Renal cortical epithelial cell (primary cell): ENCODE data around the gene MYRIP. TPM values are rescaled to one million over a fixed set of nuclear protein-coding genes. Genes with fewer than 3 reads are reported as not detected.

ENCODE experiments used
- DNase-seq: peaks from one replicate; pipeline ENCODE4 v3.0.0-alpha.2; 2011; ENCODE audit warnings: low read depth
- total RNA-seq: library from RNA; depleted of rRNA; stranded (reverse); fragments of >200 nt; gene quantifications from 2 replicates; pipeline ENCODE4 v1.2.3, GENCODE V29; 2014

MYRIP gene
- total RNA-seq, 1 donor from 2014 or later = 0.35 TPM

DNA sequence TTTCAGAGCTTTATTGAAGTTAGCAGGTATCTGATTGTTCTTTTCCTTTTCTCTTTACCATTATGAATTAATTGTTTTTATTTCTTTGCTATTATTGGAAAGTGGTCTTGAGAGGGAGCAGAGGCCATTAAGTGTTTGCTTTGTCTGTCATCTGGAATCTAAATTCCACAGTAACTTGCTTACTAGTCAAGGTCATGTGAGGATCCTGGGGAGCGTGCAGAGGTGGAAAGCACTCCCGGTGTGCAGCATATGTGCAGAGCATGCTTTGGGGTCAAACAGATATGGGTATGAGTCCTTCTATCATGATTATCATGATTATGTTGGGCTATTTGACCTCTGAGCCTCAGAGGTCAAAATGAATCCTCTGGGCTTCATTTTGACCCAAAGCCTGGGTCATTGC is 96.4 kb downstream of the MYRIP start:
- DNase-seq = no peak

DNA sequence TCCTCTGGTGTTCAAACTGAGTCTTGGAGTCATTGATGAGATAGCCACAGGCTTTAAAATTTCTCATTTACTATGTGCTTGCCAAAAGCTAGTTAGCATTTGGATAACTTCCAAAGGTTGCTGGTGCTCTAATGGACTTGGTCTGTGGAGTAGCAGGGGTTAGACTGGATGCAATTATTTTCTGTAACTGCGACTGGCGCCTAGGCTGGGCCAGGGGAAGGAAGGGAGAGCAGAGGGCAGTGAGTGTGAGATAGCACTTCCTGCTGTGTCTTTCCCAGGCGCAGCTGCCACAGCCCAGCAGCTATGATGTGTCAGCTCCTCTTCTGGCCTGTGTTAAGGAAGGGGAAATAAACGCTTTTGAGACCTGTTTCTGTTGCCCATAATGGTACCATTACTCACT is 98.6 kb downstream of the MYRIP start:
- DNase-seq = peak; percentile 64

DNA sequence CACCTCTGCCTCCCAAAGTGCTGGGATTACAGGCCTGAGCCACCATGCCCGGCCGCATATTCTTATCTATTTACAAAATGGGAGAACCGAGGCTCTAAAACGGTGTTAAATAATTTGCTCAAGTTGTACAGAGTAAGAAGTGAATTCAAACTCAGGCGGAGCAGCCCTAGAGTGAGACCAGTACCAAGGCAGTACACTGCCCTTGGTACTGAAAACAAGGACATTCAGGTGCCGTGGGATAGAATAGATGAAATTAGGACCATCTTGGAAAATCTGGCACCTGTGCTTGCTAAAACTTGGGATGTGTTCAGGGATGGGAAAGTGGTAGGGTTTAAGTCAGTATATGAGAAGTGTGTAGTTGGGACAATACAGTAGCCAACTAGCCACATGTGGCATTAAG is 100.7 kb downstream of the MYRIP start:
- no peak for DNase-seq

DNA sequence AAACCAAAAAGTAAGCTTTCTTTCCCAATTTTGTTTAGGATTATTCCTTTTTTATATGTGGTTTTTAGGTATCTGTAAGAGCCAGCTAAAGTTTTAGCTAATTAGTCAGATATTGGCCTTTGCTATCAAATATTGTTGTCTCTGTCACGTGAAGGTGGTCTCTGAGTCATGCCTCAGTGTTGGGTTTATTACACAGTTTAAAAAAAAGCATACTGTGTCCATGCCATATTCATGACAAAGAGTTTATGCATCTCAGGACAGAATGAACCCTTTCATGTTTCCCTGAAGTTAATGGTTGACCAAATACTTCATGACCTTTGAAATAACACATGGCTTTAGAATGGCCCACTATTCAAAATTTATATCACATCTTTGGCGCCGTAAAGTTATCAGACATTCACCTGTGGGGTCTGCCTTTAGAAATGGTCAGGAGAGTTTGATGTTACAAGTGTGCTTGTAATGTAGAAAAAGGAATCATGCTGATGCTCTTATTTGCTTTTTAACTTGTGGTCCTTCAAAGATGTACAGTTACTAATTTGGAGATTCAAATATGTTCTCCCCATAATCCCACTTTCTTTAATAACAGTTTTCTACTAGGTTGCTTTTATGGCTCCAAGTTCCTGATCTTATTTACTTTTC is 101.5 kb downstream of the MYRIP start:
- peak; percentile 86 for DNase-seq

DNA sequence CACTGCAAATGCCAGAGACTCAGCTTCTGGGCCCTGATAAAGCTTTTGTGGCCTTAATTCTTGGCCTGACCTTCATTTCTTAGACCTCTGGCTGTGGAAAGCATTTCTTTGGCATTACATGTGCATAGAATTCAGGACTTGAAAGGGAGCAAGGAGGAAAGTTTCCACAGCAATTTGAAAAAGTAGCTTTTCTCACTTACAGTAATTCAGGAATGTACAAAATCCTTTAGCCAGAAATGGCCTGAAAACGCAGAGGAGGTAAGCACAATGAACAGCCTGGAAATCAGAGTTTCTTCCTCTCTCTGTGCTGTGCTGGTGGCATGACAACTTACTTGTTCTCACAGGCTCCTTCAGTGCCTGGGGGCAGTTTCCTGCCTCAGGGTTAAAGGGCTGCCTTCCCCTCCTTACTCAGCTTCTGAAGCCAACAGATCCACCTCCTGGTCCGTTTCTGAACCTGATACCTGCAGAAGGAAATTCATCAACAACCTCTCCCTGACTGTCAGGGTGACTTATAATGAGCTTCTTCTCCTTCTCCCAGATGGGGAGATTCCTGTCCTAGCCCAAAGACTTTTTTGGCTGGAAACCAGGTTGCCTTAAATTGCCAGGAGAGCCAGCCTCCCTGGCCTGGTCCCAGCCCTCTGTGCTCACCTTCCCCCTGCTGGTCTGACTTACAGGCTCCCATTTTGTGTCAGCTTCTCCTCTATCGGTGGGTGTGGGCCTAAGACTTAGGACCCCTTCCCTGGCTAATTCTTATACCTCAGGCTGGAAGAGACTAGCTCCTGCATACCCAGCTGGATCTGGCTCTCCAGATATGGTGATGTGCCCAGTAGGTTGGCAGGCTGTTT is 102.3 kb downstream of the MYRIP start:
- DNase-seq = peak; percentile 70

DNA sequence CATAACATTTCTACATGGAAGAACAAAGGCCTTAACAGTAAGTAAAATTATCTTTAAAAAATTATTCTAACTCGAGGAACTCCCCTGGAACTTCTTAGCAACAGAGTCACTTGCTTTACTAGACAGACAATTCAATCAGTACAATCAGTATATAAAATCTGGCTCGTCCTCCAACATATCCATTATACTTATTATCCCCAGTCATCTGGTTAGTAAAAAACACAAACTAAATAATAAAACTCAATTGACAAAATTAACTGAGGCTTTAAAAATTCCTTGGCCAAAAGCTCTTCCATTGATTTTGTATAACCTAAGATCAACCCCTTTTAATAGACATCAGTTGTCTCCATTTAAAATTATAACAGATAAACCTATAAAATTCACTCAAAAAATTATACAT is 105.6 kb downstream of the MYRIP start:
- no peak for DNase-seq

DNA sequence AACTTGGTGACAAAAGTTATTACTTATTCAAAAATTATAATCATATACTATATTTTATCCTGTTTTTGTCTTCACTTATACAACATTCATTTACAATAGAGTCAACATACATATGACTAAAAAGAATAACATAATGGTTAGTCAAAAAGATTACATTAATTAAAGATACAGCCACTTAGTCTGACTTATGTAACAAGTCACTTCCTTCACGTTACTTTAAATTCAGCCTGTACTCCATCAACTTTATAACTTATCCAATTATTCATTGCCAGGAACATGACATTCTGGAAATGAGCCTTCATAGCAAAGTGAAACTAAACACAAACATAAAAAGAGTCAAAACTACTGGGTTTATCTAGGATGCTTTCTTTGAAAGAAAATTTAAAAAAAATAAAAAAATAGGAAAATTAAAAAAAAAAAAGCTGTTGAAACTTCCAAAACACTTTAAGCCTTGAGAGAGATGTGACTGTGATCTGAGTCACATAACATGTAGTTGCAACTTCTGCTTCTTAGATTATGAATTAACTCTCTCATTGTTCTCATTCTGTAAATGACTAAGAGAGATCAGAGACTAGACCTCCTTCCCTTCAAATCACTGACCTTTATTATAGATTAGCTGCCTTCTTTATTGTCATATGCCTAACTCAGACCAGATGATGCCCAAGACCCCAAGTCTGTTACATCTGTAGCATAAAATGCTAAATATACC is 107.8 kb downstream of the MYRIP start:
- peak; percentile 92 for DNase-seq

DNA sequence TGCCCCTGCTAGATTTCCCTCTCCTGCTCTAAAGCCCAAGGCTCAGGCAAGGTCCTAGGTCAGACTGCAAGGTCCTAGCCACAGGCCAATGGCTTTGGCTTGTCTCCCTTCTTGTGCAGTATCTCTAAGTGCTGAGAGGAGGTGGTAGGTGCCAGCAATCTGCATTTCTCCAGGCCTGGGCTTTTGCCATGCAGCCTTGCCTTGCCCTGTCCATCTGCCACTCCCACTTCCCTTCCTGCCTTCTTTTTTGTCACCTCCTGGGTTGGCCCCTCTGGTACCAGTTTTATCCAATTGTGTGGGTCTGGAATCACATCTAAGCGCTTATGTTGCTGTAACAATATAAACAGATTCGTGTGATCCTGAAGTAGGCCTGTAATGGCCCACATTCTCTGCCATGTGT is 109.9 kb downstream of the MYRIP start:
- no peak for DNase-seq

DNA sequence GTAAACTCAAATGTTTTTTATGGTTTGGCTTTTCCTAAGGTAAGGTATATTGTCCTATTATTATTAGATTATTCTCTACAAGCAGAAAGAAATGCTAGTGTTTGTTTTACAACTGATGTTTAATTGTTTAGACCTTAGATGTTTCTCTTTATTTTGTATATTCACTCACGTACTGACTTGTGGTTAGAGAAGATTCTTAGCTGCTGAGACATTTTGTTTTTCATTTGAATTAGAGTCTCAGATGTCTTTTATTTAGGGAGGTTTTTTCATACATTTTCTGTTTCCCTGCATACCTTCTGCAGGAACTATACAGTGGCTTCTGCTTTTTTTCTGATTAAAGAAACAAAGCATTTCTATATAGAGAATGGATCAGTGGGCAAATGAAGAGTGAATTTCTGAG is 110.9 kb downstream of the MYRIP start:
- DNase-seq = peak; percentile 25

DNA sequence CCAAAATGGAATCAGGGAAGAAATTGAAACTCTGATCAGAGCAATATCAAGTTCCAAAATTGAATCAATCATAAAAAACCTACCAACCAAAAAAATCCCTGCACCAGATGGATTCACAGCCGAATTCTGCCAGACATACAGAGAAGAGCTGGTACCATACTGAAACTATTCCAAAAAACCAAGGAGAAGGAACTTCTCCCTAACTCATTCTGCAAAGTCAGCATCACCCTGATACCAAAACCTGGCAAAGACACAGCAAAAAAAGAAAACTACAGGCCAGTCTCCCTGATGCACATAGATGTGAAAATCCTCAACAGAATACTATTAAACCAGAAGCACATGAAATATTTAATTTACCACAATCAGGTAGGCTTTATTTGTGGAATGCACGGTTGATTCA is 118.1 kb downstream of the MYRIP start:
- DNase-seq = no peak

DNA sequence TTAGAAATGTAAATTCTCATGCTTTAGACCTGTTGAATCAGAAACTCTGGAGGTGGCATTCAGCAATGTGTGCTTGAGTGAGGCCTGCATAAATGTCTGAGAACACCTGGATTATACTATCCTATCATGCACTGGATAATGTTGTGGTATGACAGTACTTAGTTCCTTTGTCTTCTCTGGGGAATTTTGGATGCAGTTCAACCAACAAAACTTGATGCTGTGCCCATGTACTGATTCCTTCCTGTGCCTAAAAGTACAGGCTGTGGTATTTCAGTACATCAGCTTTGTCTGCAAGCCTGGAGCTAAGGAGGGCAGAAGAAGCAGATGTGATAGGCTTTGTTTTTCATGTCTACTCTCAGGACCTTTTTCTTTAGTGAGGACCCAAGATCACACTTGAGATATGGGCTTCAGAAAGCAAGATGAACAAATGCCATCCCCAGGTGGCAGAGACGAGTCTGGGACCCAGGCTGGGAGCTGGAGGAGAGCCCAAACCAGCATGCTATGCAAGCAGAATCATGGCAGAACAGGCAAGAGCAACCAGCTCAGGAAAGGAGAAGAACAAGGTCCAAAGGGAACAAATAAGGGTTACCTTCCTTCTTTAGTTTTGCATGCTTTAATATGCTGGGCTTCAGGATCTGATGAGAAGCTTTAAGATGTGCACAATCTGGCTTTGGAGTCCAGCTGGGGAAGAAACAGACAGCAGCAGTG is 124.7 kb downstream of the MYRIP start:
- no peak for DNase-seq

DNA sequence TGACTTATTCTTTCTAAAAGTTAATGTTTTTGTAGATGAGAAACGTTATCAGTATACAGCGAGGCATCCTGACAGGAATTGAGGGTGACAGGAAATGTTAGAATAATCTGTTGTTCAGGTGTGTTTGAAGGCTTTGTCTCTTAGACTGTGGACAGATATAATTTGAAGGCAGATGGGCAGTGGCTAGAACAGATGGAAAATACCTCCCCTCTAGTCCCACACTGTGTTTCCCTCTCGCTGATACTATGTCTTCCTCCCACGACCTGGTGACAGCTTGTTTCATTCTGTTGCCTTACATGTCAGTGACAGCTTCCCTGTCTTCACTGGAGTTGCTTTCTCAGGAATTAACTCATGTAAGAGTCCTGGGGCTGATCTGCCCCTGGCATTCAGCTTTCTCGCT is 125.3 kb downstream of the MYRIP start:
- no peak for DNase-seq

DNA sequence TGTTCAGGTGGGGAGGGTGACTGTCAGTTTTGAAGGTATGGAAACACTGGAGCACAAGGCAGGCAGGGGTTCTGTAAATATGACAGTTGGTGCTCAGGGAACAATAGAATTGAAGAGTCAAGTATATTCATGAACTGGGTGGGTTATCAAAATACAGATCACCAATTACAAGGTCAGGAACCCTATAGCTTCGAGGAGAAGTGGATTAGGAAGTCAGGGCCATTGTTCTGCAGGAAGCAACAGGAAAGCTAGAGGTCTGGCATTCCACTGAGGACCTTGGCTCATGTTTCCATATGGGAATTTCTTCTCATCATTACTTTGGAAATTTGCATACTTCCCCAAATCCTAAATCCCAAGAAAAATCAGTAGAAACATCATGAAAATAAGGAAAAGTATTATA is 125.9 kb downstream of the MYRIP start:
- no peak for DNase-seq

DNA sequence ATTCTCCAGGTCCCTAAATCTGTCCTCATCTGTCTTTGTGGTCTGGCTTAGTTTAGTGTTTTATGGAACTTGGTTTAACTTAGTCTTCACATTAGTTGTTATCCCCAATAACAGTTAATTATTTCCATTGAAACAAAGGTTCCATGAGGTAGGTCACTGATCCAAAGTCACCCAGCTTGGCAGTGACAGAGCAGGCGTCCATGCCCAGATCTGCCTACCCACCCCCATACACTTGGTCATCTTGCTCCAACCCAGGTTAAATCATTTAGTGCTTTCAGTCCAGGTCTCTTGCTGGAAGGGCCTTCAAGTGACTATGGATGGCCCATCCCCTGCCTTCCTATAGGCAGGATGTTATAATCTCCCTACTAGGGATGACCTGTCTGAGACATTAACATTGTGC is 127.4 kb downstream of the MYRIP start:
- DNase-seq = no peak

DNA sequence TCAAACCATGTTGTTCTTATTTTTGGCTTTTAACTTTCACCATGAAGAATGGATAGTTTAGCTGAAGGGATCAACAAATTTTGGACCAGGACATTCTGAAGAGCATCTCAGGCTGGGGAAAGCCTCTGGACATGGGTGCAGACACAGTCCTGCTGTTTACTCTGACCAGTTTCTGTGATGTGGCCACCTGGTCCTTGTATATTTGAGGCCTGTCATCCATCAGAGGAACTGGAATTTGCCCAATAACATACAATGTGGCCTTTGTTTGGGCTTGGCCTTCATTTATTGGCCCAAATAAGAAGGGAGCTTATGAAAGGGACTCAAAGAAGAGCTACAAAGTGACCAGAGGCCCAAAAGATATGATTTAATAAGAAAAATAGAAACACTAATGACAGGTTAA is 127.9 kb downstream of the MYRIP start:
- DNase-seq = no peak

DNA sequence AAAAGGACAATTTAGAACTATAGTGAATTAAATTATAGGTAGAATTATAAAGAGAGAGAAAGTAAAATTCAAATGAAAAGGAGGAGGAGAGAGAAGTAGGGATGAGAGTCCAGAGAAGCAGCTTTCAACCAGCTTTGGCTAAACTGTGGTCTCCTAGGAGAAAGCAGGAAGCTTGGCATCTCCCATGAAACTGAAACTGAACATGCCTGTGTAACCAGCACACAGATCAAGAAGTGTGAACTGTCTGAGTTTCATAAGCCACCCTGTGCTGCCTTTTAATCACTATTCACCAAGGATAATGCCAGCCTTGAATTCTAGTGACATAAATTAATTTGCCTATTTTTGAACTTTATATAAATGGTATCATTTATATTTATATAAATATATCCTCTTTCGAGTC is 128.5 kb downstream of the MYRIP start:
- peak; percentile 11 for DNase-seq

DNA sequence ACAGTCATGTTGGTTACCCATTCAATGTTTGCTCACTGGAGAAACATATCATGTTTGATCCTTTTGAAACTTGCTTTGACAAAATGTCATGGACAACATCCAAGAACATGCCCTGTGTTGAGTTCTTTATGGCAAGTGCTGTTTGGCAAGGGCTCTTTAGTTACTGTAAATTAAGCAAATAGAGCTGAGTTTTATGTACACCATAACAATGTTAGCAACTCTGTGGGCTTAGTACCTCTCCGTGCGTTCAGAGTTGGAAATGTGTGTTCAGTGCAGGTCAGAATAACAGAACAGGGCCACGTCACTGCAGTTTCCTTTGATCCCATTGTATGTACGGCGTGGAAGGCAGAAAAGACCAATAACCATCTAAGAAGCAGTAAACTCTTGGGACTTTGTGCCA is 132.5 kb downstream of the MYRIP start:
- DNase-seq = no peak

DNA sequence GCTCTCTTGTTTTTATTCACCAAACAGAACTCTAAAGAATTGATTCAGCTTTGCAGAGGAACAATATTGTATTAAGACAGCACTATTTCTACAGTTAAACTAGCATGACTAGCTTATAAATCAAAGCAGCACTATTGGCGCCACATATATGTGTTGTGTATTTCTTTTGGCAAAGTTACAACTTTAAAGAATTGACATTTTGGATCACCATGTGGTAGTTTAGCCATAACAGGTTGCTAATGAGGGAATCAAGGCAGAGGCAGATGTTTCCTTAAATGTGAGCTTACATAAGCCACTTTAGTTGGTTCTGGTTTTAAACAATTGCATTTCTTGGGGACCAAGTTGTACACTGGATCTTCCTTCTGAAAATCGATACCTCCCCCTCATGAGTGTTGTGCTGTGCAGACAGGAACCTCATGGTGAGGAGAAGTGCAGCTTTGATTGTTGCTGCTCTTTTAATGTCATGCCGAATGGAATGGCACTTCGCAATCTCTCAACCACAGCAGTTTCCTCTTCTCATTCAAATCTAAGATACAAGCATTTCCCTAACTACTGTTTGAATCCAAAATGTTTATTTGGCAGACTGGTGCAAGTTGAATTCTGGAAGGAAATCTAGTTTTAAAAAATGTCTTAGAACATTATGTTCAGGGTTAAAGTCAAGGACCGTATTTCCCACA is 151.2 kb downstream of the MYRIP start:
- peak; percentile 8 for DNase-seq

DNA sequence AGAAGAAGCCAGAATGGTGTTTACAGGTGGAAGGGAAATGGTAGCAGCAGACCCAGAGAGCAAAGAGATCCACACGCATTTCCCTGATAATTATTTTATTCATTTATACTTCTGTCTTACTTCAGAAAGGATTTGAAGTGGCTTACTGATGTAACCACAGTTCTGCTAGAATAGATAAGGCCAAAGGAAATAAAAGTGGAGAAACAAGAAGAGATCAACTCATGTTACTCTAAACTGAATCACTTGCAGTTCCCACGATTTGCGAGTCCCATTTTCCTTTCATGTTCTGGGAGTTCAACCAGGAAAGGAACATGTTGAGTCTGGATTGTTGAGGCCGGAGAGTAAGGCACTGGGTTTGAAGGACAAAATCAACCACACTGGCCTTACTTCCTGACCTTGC is 151.8 kb downstream of the MYRIP start:
- no peak for DNase-seq

DNA sequence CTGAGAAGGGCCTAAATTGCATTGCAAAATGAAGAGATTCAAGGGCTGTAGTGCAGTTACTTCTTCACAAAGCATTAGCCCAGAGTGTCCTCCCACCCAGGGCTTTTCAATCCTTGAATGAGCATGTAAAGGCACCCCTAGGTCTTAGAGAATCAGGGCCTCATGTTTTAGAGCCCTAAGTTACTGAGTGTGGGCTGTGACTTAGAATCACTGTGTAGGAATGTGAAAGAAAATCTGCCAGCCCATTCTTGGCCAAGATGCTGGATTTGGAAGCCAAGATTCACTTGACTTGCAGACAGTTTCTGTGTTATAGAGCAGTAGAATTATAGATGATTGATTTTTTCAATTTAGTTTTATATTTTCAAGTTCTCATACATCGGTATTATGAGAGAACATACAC is 153.2 kb downstream of the MYRIP start:
- no peak for DNase-seq

DNA sequence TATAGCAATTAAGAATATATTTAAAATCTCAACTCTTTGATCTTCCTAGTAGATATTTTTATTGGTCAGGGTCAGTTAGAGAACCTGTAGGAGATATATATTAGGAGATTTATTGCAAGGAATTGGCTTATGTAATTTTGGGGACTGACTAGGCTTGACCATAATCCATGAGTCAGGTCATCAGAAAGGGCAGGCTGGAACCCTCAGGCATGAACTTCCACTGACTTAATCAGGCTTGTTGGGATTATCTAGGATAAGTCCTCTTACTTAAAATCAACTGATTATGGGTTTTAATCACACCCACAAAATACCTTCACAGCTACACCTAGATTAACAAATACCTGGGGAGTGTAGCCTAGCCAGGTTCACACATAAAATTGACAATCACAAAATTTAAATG is 156.1 kb downstream of the MYRIP start:
- DNase-seq = no peak

DNA sequence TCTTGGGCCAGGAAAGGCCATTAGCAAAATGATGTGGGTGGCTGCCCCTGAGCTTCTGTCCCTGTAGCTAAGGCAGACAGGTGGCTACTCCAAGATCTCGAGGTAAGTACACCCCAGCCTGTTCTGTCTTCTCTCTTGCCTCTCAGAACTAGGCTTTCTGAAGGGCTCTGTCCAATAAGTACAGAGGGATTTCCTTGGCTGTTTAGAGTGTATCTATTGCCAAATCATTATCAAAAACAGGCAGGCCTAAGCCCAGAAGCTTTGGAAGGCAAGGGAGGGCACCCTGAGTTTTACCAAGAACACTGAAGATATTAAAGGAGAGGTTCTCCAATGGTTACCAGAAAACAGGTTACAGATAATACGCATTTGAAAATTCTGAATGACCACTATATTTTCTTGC is 156.6 kb downstream of the MYRIP start:
- DNase-seq = no peak
